Superior temporal gyrus (tissue), 1 donor: ENCODE results near the gene ERVK3-1.
"Not testable (repeated sequence)": the region's sequence is repeated elsewhere in the genome, so short reads cannot be mapped to it uniquely, and the experiment has no call there.

ENCODE experiments used
- DNase-seq: peaks from one replicate; pipeline ENCODE4 v3.0.0-alpha.2; 2016; ENCODE audit errors: extremely low spot score

The ERVK3-1 gene

GRCh38 chr19:58346961-58347929, 42.1 kb downstream of the ERVK3-1 start:
- peak; percentile 78 for DNase-seq

- DNase-seq: not testable (repeated sequence)
These were observed 42.9 kb downstream of the ERVK3-1 start for GRCh38 chr19:58348080-58348479.

DNA sequence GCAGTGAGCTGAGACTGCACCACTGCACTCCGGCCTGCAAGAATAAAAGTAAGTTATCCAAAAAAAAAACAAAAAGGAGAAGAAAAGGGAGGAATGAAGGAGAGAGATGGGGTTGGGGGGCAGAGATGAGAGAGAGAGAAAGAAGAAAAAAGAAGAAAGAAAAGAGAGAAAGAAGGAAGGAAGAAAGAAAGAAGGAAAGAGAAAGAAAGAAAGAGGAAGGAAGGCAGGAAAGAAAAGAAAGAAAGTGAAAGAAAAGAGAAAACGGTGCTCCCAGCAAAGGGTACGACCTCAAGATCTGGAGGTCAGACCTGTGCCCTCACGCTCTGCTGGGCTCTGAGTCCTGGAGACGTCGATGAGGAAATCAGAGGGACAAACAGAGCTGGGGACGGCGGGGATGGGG, 44.4 kb downstream of the ERVK3-1 start:
- DNase-seq: no peak

DNA sequence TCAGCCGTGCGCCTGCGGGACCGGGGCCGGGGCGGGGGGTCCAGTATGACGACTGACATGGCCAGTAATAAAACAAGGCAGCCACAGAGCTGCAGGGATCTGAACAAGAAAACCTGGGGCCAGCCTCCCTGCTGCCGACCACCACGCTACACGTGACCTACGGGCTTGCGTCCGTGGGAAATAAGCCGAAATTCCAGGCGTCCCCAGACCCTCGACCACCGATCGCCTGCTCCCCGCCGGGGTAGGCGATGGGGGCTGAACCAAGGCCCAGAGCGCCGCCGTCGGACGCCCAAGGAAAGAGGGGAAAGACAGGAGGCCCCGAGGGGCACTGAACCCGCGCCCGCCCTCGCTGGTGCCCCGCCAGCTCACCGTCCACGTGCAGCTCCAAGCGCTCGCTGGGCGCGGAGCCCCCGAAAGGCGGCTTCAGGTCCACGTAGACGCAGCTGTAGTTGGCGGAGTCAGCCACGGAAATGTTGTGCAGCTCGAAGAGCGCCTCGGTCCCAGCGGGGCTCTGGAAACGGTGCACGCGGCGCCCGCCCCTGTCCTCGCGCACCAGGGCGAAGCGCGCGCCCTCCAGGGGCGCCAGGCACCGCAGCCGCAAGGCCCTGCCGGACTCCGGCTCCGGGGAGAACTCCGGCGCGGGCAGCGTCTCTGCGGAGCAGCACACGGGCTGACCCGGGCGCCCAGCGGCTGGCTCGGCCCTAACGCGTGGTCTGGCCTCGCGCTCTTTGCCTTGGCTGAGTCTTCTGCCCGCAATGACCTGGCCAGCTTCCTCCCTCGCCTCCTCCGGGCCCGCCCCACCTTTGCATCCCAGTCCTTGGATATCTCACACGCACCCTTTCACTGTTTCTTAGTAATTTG, 45.1 kb downstream of the ERVK3-1 start:
- DNase-seq: no peak

GRCh38 chr19:58350871-58351557, 45.8 kb downstream of the ERVK3-1 start:
- no peak for DNase-seq

GRCh38 chr19:58351558-58351878, 46.3 kb downstream of the ERVK3-1 start:
- DNase-seq: no peak

DNA sequence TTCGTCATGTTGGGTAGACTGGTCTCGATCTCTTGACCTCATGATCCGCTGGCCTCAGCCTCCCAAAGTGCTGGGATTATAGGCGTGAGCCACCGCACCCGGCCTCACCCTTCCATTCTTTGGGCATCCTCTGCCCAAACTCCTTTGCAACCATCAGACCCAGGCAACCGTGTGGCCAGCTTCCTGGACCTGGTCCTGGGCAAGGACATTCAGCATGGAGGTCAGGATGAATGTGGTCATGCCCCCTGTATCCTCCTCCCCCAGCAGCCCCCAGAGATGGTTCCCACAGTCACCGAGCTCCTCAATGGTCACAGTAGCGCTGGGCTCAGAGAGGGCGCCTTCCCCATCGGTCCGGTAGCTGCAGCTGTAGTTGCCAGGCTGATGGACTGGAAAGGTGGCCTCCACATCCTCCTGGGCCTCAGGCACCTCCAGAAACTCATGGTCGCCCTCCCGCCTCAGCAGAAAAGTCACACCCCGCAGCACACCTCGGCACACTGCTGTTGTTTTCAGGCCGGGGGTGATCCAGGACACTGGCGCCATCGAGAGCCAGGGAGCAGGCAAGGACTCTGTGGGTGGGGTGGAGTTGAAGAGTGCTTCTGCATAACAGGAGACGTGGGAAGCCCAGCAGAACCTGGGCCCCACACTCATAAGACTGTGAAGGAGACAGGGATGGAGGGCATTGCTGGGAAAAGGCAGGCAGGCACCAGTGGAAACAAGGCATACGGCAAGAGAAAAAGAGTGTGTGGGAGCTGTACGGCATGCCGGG, 47.0 kb downstream of the ERVK3-1 start:
- DNase-seq: no peak

DNA sequence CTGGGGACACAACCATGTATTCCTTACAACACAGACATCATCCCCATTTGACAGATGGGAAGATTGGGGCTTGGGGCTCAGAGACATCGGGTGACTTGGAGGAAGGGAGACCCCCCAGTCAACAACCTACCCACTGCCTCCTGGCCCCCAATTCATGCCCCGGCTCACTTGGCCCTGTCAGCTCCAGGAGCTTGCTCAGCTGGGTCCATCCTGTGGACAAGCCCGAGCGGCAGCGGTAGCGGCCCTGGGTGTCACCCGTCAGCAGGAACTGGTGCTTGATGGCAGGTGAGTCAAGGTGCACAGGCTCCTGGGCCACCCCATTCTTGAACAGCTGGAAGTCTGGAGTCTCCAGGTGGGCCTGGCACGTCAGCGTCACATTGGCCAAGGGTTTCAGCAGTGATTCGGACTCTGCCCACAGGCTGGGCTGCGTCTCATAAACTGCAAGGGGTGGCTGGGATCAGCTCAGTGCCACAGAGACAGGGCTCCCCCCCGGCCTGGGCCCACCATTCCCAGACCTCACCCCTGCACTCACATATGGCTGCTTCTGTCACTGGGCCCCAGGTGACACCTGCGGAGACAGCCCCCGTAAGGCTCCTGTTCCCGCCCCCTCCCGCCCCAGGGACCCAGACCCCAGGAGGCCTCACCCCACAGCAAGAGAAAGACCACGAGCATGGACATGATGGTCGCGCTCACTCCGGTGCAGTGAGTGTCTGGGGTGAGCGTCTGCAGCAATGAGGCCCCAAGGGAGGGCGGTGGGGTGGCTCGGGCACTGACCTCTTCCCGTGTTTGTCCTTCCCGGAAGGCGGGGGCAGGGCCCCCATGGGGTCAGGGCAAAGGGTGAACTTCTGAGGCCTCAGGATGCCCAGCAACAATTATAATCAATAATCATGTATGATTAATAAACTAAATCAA, 47.8 kb downstream of the ERVK3-1 start, which contains the start of gene A1BG:
A1BG (minus strand) TSS at position 733 of the 912 bp plus-strand sequence; CDS start at position 678, 55 bp downstream.
- no peak for DNase-seq

DNA sequence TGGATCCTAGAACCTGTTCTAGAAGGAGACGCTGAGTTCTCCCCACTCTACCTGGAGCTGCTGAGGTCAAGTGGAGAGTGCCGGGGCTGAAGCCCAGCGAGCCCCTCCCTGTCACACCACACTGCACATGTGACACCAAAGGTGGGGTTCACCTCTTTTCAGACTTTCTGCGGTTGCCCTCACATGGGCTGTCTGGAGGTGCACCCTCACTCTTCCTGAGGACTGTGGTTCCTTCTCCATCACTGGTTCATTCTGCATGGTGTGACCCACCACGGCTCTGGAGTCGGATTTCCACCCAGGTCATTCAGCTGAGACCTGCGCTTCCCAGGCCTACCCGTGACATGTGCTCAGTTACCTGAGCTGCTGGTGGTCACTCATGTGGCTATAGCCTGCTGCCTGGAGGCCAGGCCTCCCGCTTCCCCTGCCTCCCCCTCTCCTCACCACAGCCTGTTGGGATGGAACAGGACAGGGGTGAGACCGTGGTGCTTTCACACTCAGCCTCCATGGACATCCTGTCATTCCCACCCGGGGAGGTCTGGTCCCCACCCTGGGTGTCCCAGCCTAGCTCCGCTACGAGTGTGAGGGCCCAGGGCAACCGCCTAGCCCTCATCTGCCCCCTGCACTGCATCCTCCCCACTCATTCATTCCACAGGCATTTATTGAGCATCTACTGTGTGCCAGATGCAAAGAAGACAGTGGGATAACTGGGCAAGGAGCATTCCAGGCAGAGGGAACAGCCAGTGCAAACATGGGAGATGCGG, 48.7 kb downstream of the ERVK3-1 start:
- DNase-seq: no peak

GRCh38 chr19:58354478-58355030, 49.4 kb downstream of the ERVK3-1 start:
- DNase-seq: no peak

DNA sequence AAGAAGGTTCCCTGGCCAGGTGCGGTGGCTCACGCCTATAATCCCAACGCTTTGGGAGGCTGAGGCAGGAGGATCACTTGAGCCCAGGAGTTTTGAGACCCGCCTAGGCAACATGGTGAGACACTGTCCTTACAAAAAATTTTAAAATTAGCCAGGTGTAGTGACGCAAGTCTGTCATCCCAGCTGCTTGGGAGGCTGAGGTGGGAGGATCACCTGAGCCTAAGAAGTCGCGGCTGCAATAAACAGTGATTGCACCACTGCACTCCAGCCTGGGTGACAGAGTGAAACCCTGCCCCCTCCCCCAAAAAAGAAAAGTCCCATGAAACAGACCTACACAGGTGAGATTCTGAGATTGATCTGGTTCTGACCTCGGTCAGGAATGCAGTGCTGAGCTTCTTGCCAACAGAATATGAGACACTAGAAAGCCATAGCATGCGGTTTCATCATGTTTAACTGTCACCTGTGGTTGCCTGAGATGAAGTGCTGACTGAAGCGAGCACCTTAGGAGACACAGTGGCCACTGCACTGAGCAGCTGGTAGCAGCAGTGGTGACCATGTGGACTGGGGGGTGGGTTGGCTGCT, 50.1 kb downstream of the ERVK3-1 start:
- no peak for DNase-seq

GRCh38 chr19:58355908-58356765, 51.0 kb downstream of the ERVK3-1 start:
- DNase-seq: no peak

- DNase-seq: no peak
These were observed 51.7 kb downstream of the ERVK3-1 start for GRCh38 chr19:58356766-58357480.

- no peak for DNase-seq
These were observed 52.4 kb downstream of the ERVK3-1 start for GRCh38 chr19:58357481-58358145.

DNA sequence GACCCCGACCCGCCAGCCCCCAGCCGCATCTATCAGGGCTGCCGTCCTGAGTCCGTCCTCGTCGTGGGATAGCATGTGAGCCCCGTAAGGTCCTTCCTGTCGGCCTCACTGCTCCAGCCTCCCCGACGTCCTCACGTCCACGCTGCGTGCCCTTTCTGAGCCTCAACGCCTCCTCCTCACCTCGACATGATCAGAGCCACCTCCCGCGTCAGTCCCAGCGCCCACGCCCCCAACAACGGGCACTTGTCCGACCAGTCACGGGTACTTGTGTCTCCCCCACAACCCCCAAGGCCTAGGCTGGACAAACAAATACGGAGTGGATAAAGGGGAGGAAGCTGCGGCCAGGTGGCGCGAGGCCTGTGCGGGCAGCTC, 56.7 kb downstream of the ERVK3-1 start:
- DNase-seq: no peak

GRCh38 chr19:58362272-58362994, 57.3 kb downstream of the ERVK3-1 start, which contains the start of gene ZNF497:
TSS of gene ZNF497 (minus strand) at chr19:58362751. CDS start at chr19:58357635, 5,116 bp downstream.
- peak; percentile 97 for DNase-seq
